ENCODE measurements around the gene CUL9. TPM values are rescaled to one million over a fixed set of nuclear protein-coding genes. Genes with fewer than 3 reads are reported as not detected.
"Not testable (repeated sequence)": the region's sequence is repeated elsewhere in the genome, so short reads cannot be mapped to it uniquely, and the experiment has no call there.

The CUL9 gene
- polyA plus RNA-seq: 19.0 to 23.0 TPM (median 21.6 TPM) in 3 replicates
- 92.8 TPM for polyA plus RNA-seq (2011; ENCODE audit: low read depth)
- polyA plus RNA-seq (2011; cell fraction: cytosol; rRNA removed): 7.7 and 10.8 TPM in 2 replicates
- 167 and 182 TPM in 2 replicates for polyA plus RNA-seq (2011; cell fraction: nucleus; rRNA removed)
- polyA plus RNA-seq (2012; ENCODE audit: low replicate concordance): 21.1 and 53.9 TPM in 2 replicates
- 28.1 to 39.9 TPM (median 28.5 TPM) in 3 replicates for polyA minus RNA-seq
- polyA minus RNA-seq (2011; cell fraction: cytosol; rRNA and poly(A)+ RNA removed): 10.2 TPM
- 41.5 and 43.8 TPM in 2 replicates for polyA minus RNA-seq (2011; cell fraction: nucleus; rRNA and poly(A)+ RNA removed)

- DNase-seq (ENCODE audit: low read depth, low spot score) (no peak), FAIRE-seq (no peak)
- no peak for TF ChIP-seq CTCF (optimal IDR thresholded peaks at IDR 0.05 in 1 of 3, IDR thresholded peaks at IDR 0.05 in 1 of 3, conservative IDR thresholded peaks at IDR 0.05 in 1 of 3; ENCODE audit: extremely low read depth in 1 of 3, insufficient read depth in 2 of 3, low read length in 3 of 3)
- TF ChIP-seq EZH2 (IDR thresholded peaks at IDR 0.05; ENCODE audit: low read length): no peak
- Histone ChIP-seq H3K27me3 (ENCODE audit: control insufficient read depth, extremely low read depth, insufficient read depth, low read length) (no peaks in the 10 kb centered on the region), H2AFZ (ENCODE audit: control insufficient read depth, low read length) (peak within 1 kb of the TSS; percentile 85), H3K4me3 (ENCODE audit: control insufficient read depth in 2 of 3, extremely low read depth in 1 of 3, insufficient read depth in 2 of 3, low read depth in 1 of 3, low read length in 3 of 3) (peak within 1 kb of the TSS; percentile 63 to 86 (median 82)), H3K79me2 (ENCODE audit: control insufficient read depth, insufficient read depth, low read length) (peaks cover 9% of the 10 kb centered on the region), H3K27ac (ENCODE audit: control insufficient read depth, insufficient read depth, low read length) (peak within 1 kb of the TSS; percentile 51), H3K36me3 (ENCODE audit: control insufficient read depth in 2 of 2, extremely low read depth in 1 of 2, insufficient read depth in 2 of 2, low read length in 2 of 2) (peaks cover 19 to 28% of the 10 kb centered on the region in 2 experiments), H4K20me1 (ENCODE audit: control insufficient read depth, extremely low read depth, insufficient read depth, low read length) (no peaks in the 10 kb centered on the region), H3K9me3 (ENCODE audit: control insufficient read depth, low read depth, low read length) (no peaks in the 10 kb centered on the region), H3K9ac (ENCODE audit: control insufficient read depth, extremely low read depth, insufficient read depth, low read length) (peak within 1 kb of the TSS; percentile 76), H3K9me1 (ENCODE audit: control insufficient read depth, extremely low read depth, insufficient read depth, low read length) (peaks cover 6% of the 10 kb centered on the region), H3K4me1 (ENCODE audit: control insufficient read depth, extremely low read depth, insufficient read depth, low read length) (peaks cover 32% of the 10 kb centered on the region), H3K4me2 (ENCODE audit: control insufficient read depth, extremely low read depth, insufficient read depth, low read depth, low read length) (peak within 1 kb of the TSS; percentile 97)
- dilution Hi-C loops (cut with MboI; ENCODE audit: extremely low pct_ligation_motif_present, low sequenced_read_pairs): no loop called here
These were observed at the start of gene CUL9 for GRCh38 chr6:43181942-43182860. Gene CUL9, plus strand, starts transcription at chr6:43182196. Its CDS starts 2,115 bp downstream, at chr6:43184311.

GRCh38 chr6:43138267-43138666 lies 43.7 kb upstream of the CUL9 start:
- H3K9me3 ChIP-seq (ENCODE audit: control insufficient read depth, low read depth, low read length): no peaks in the 10 kb centered on the region
- no peak overlapping the region for H3K27ac ChIP-seq (ENCODE audit: control insufficient read depth, insufficient read depth, low read length)
- H3K36me3 ChIP-seq (ENCODE audit: control insufficient read depth in 2 of 2, extremely low read depth in 1 of 2, insufficient read depth in 2 of 2, low read length in 2 of 2): peaks cover 6 to 22% of the 10 kb centered on the region in 2 experiments
- FAIRE-seq (no peak), DNase-seq (ENCODE audit: low read depth, low spot score) (no peak)
- H3K79me2 ChIP-seq (ENCODE audit: control insufficient read depth, insufficient read depth, low read length): no peaks in the 10 kb centered on the region
- no peak overlapping the region for H3K9ac ChIP-seq (ENCODE audit: control insufficient read depth, extremely low read depth, insufficient read depth, low read length)
- H3K4me3 ChIP-seq (ENCODE audit: control insufficient read depth in 2 of 3, extremely low read depth in 1 of 3, insufficient read depth in 2 of 3, low read depth in 1 of 3, low read length in 3 of 3): no peak overlapping the region
- TF ChIP-seq CTCF (optimal IDR thresholded peaks at IDR 0.05 in 1 of 3, IDR thresholded peaks at IDR 0.05 in 1 of 3, conservative IDR thresholded peaks at IDR 0.05 in 1 of 3; ENCODE audit: extremely low read depth in 1 of 3, insufficient read depth in 2 of 3, low read length in 3 of 3): no peak
- no peak for TF ChIP-seq EZH2 (IDR thresholded peaks at IDR 0.05; ENCODE audit: low read length)
- no peak overlapping the region for H2AFZ ChIP-seq (ENCODE audit: control insufficient read depth, low read length)
- H3K4me1 ChIP-seq (ENCODE audit: control insufficient read depth, extremely low read depth, insufficient read depth, low read length): peaks cover 3% of the 10 kb centered on the region
- dilution Hi-C loops (cut with MboI; ENCODE audit: extremely low pct_ligation_motif_present, low sequenced_read_pairs): no loop called here
- no peak overlapping the region for H3K4me2 ChIP-seq (ENCODE audit: control insufficient read depth, extremely low read depth, insufficient read depth, low read depth, low read length)
- H3K27me3 ChIP-seq (ENCODE audit: control insufficient read depth, extremely low read depth, insufficient read depth, low read length): no peaks in the 10 kb centered on the region
- H3K9me1 ChIP-seq (ENCODE audit: control insufficient read depth, extremely low read depth, insufficient read depth, low read length): no peaks in the 10 kb centered on the region
- H4K20me1 ChIP-seq (ENCODE audit: control insufficient read depth, extremely low read depth, insufficient read depth, low read length): no peaks in the 10 kb centered on the region

DNA sequence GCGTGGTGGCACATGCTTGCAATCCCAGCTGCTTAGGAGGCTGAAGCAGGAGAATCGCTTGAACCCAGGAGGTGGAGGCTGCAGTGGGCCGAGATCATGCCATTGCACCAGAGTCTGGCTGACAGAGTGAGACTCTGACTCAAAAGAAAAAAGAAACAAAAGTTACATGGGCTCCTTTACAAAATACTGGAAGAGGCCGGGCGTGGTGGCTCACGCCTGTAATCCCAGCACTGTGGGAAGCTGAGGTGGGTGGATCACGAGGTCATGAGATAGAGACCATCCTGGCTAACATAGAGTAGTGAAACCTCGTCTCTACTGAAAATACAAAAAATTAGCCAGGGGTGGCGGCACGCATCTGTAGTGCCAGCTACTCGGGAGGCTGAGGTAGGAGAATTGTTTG lies 42.0 kb upstream of the CUL9 start:
- H3K27ac ChIP-seq (ENCODE audit: control insufficient read depth, insufficient read depth, low read length); H3K27me3 ChIP-seq (ENCODE audit: control insufficient read depth, extremely low read depth, insufficient read depth, low read length); dilution Hi-C loops (cut with MboI; ENCODE audit: extremely low pct_ligation_motif_present, low sequenced_read_pairs); H3K9me1 ChIP-seq (ENCODE audit: control insufficient read depth, extremely low read depth, insufficient read depth, low read length); H3K4me2 ChIP-seq (ENCODE audit: control insufficient read depth, extremely low read depth, insufficient read depth, low read depth, low read length); DNase-seq (ENCODE audit: low read depth, low spot score); H3K9me3 ChIP-seq (ENCODE audit: control insufficient read depth, low read depth, low read length); H3K79me2 ChIP-seq (ENCODE audit: control insufficient read depth, insufficient read depth, low read length); H3K9ac ChIP-seq (ENCODE audit: control insufficient read depth, extremely low read depth, insufficient read depth, low read length); FAIRE-seq; H3K4me3 ChIP-seq (ENCODE audit: control insufficient read depth in 2 of 3, extremely low read depth in 1 of 3, insufficient read depth in 2 of 3, low read depth in 1 of 3, low read length in 3 of 3); H4K20me1 ChIP-seq (ENCODE audit: control insufficient read depth, extremely low read depth, insufficient read depth, low read length); H2AFZ ChIP-seq (ENCODE audit: control insufficient read depth, low read length): not testable (repeated sequence)
- Histone ChIP-seq H3K4me1 (ENCODE audit: control insufficient read depth, extremely low read depth, insufficient read depth, low read length) (peaks cover 20% of the 10 kb centered on the region), H3K36me3 (ENCODE audit: control insufficient read depth in 2 of 2, extremely low read depth in 1 of 2, insufficient read depth in 2 of 2, low read length in 2 of 2) (peaks cover 4 to 22% of the 10 kb centered on the region in 2 experiments)
